AG04450 (cell line): ENCODE results near the gene ACY1. TPM values are rescaled to one million over a fixed set of nuclear protein-coding genes. Genes with fewer than 3 reads are reported as not detected.
"Not testable (repeated sequence)": the region's sequence is repeated elsewhere in the genome, so short reads cannot be mapped to it uniquely, and the experiment has no call there.

Experiments
- CTCF ChIA-PET: fragments of 300-600, 350-600 bp; formaldehyde crosslinking; extraction: SDS; loops from one replicate; lab custom pipeline; 2022; ENCODE audit warnings: antibody characterized with exemption, inconsistent platforms; lab: Charles Lee
- POLR2A ChIA-PET: fragments of 350-600 bp; formaldehyde crosslinking; extraction: SDS; loops from one replicate; lab custom pipeline; 2021; ENCODE audit warnings: antibody characterized with exemption, inconsistent platforms; lab: Yijun Ruan, JAX
- DNase-seq: peaks from one replicate; pipeline ENCODE4 v3.0.0-alpha.2; 2011; ENCODE audit warnings: low read depth, low spot score
- H3K27ac ChIP-seq: one replicate; pipeline ENCODE4 v1.5.1; 2012; ENCODE audit warnings: low read depth, low read length, control low read depth
- H3K27me3 ChIP-seq: one replicate; pipeline ENCODE4 v1.6.0; 2012; ENCODE audit warnings: low read length; ENCODE audit not compliant: control insufficient read depth, insufficient read depth
- H3K4me3 ChIP-seq: 2 replicates; pipeline ENCODE4 v1.5.1; 2011; ENCODE audit warnings: mild to moderate bottlenecking, low read depth, low read length, control low read depth
- H3K9me3 ChIP-seq: 2 replicates; pipeline ENCODE4 v1.5.1; 2012; ENCODE audit warnings: low read length; ENCODE audit not compliant: control insufficient read depth, insufficient read depth
- polyA plus RNA-seq: library from polyadenylated mRNA; depleted of rRNA; stranded (reverse); fragments of >200 nt; gene quantifications from 2 replicates; pipeline ENCODE4 v1.2.3, GENCODE V29; 2011
- TF ChIP-seq, protein P1 (sequence below): IDR thresholded peaks from 2 replicates; pipeline ENCODE4 v1.5.1; 2011; ENCODE audit warnings: low read depth, low read length, control low read depth, inconsistent platforms

The ACY1 gene
- polyA plus RNA-seq, 1 experiment, result 20.4 TPM

DNA sequence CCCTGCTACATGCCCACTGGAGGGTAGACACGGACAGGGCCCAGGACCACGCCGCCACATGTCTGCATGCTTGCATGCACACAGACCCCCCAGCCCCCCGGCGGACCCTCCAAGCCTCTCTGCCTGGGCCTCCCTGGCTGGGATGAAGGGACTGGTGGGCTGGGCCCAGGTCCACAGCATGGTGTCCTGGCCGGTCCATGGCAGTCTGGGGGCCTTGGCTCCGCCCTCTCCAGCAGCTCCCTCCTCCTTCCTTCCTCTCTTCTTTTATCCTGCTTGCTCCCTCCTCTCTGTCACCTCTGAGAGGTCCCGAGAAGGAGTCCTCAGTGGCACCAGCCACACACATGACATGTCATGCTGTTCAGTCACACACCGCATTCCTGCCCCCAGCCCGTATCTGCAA lies 48.6 kb downstream of the ACY1 start:
- TF ChIP-seq, protein P1, sequence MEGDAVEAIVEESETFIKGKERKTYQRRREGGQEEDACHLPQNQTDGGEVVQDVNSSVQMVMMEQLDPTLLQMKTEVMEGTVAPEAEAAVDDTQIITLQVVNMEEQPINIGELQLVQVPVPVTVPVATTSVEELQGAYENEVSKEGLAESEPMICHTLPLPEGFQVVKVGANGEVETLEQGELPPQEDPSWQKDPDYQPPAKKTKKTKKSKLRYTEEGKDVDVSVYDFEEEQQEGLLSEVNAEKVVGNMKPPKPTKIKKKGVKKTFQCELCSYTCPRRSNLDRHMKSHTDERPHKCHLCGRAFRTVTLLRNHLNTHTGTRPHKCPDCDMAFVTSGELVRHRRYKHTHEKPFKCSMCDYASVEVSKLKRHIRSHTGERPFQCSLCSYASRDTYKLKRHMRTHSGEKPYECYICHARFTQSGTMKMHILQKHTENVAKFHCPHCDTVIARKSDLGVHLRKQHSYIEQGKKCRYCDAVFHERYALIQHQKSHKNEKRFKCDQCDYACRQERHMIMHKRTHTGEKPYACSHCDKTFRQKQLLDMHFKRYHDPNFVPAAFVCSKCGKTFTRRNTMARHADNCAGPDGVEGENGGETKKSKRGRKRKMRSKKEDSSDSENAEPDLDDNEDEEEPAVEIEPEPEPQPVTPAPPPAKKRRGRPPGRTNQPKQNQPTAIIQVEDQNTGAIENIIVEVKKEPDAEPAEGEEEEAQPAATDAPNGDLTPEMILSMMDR, result no peak
- Histone ChIP-seq H3K4me3 (no peak overlapping the region), H3K27ac (no peak overlapping the region), H3K27me3 (no peaks in the 10 kb centered on the region), H3K9me3 (peaks cover 8% of the 10 kb centered on the region; the same call in 1 of the 2 replicates)
- ChIA-PET POLR2A (no interaction called here), CTCF (no interaction called here)
- no peak for DNase-seq

DNA sequence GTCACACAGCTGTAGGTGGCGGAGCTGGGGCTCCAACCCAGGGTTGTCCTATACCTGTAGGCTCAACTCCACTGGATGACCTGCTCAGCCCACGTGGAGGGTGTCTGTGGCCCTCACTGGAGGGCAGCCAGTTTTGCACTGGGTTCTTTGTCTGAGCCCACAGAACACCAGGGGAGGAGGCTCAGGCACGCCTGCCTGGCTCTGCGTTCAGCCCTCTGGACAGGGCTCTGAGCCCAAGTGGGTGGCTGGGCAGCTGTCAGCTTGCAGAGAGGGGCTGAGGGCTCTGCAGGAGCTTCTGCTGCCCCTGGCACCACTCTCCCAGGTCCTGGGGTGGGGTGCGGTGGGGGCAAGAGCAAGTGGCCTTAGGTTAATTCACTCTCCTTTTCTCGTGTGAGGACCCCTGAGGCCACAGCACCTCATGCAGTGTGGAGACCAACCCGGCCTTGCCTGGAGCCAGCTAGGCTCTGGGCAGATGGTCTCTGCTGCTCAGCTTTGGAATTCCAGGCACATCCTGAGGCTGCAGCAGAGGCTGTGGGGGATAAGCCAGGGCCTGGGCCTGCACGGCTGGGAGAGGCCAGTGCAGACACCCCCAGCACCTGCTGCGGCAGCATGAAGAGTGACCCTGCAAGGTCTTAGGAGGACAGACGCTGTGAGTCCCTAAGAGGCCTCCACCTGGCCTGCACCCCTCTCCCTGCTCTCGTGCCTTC lies 49.5 kb downstream of the ACY1 start:
- H3K27ac ChIP-seq, result no peak overlapping the region
- DNase-seq, result no peak
- ChIA-PET POLR2A (no interaction called here), CTCF (interaction anchor here (1.0 kb wide), 1 partner anchor 19 kb away, joined by 3 read pairs; no protein-coding TSS in a partner anchor)
- H3K4me3 ChIP-seq, result no peak overlapping the region
- no peaks in the 10 kb centered on the region for H3K27me3 ChIP-seq
- TF ChIP-seq, protein P1, result no peak
- peaks cover 8% of the 10 kb centered on the region; the same call in 1 of the 2 replicates for H3K9me3 ChIP-seq

DNA sequence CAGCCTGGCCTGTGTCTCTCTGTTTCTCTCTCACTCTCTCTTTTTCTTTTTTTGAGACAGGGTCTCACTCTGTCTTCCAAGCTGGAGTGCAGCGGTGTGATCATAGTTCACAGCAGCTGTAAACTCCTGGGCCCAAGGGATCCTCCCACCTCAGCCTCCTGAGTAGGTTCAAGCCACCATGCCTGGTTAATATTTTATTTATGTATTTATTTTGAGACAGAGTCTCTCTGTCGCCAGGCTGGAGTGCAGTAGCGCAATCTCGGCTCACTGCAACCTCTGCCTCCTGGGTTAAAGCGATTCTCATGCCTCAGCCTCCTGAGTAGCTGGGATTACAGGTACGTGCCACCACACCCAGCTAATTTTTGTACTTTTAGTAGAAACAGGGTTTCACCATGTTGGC lies 50.4 kb downstream of the ACY1 start:
- POLR2A ChIA-PET, result not testable (repeated sequence)
- CTCF ChIA-PET, result interaction anchor here (1.0 kb wide), 1 partner anchor 20 kb away, joined by 3 read pairs; no protein-coding TSS in a partner anchor

DNA sequence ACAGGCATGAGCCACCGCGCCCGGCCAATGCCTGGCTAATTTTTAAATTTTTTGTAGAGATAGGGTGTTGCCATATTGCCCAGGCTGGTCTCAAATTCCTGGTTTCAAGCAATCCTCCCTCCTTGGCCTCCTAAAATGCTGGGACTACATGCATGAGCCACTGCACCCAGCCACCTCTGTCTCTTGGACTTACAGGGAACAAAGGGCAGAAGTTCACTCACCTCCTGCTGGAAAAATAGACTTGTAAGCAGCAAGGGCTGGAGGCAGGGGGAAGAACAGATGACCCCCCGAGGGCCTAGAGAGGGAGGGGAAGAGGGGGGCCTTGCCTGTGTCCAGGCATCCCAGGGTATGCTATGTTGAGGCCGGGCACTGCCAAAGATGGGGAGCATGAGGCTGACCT lies 50.9 kb downstream of the ACY1 start:
- H3K27ac ChIP-seq, result no peak overlapping the region
- DNase-seq, result no peak

More for the DNA sequence above, 50.4 kb downstream of the ACY1 start:
- not testable (repeated sequence) for H3K9me3 ChIP-seq, DNase-seq, H3K4me3 ChIP-seq, H3K27ac ChIP-seq, H3K27me3 ChIP-seq

DNA sequence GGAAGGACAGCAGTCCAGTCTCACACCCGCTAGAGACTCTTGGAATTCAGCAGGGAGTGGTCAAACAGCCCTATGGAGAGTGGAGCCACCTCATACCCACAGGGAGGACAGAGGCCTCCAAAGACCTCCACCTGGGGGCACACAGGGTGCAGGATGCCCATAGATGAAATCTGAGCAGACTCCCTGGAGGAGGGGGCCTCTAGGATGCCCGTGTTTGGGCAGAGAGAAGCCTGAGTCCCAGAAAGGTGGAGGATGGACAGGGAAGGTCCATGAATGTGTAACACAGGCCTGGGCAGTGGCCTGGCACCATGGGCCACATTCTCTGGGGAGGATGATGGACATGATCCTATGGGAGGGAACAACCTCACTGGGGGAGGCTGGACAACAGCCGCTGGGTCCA lies 51.3 kb downstream of the ACY1 start:
- POLR2A ChIA-PET, result no interaction called here
- Histone ChIP-seq H3K27ac (no peak overlapping the region), H3K4me3 (no peak overlapping the region), H3K27me3 (no peaks in the 10 kb centered on the region), H3K9me3 (peaks cover 8% of the 10 kb centered on the region; the same call in 1 of the 2 replicates)
- TF ChIP-seq, protein P1, result no peak
- no peak for DNase-seq
- CTCF ChIA-PET, result no interaction called here

More for the DNA sequence above, 50.9 kb downstream of the ACY1 start:
- ChIA-PET POLR2A (no interaction called here), CTCF (interaction anchor here (1.0 kb wide), 1 partner anchor 20 kb away, joined by 3 read pairs; no protein-coding TSS in a partner anchor)
- Histone ChIP-seq H3K9me3 (peaks cover 8% of the 10 kb centered on the region; the same call in 1 of the 2 replicates), H3K27me3 (no peaks in the 10 kb centered on the region), H3K4me3 (no peak overlapping the region)
- TF ChIP-seq, protein P1, result no peak
